NT2/D1 (cell line): Measurements from ENCODE around the gene FBXO8.
"Not testable (repeated sequence)": the region's sequence is repeated elsewhere in the genome, so short reads cannot be mapped to it uniquely, and the experiment has no call there.

Experiments
- DNase-seq: peaks from one replicate; pipeline ENCODE4 v3.0.0-alpha.2; 2011; ENCODE audit warnings: low read depth, low spot score
- H3K27me3 ChIP-seq: 2 replicates; pipeline ENCODE4 v1.6.0; 2011; ENCODE audit warnings: mild to moderate bottlenecking; ENCODE audit not compliant: insufficient read length, insufficient read depth
- H3K36me3 ChIP-seq: 2 replicates; pipeline ENCODE4 v1.6.1; 2011; ENCODE audit warnings: mild to moderate bottlenecking, low read length, mixed read lengths; ENCODE audit not compliant: insufficient read depth, insufficient read length
- H3K4me1 ChIP-seq: 2 replicates; pipeline ENCODE4 v1.5.1; 2011; ENCODE audit not compliant: insufficient read depth, insufficient read length
- H3K4me3 ChIP-seq: 2 replicates; pipeline ENCODE4 v1.5.1; 2011; ENCODE audit warnings: low read depth; ENCODE audit not compliant: insufficient read length
- H3K9ac ChIP-seq: 2 replicates; pipeline ENCODE4 v1.6.0; 2011; ENCODE audit warnings: low read depth; ENCODE audit not compliant: insufficient read length
- H3K9me3 ChIP-seq: 2 replicates; pipeline ENCODE4 v1.5.1; 2011; ENCODE audit warnings: mild to moderate bottlenecking, low read length; ENCODE audit not compliant: insufficient read depth
- SUZ12 ChIP-seq: IDR thresholded peaks from 2 replicates; pipeline ENCODE4 v1.6.1; 2011; ENCODE audit not compliant: insufficient read length, insufficient read depth; ENCODE audit errors: extremely low read depth
- YY1 ChIP-seq: IDR thresholded peaks from 2 replicates; pipeline ENCODE4 v1.6.1; 2011; ENCODE audit not compliant: insufficient read length, insufficient read depth
- ZNF274 ChIP-seq: IDR thresholded peaks from 2 replicates; pipeline ENCODE4 v1.6.1; 2011; ENCODE audit warnings: mild to moderate bottlenecking, low read depth, low read length

The FBXO8 gene

GRCh38 chr4:174304664-174305063, 21.2 kb upstream of the FBXO8 start:
- Histone ChIP-seq H3K9ac (no peak overlapping the region), H3K9me3 (no peaks in the 10 kb centered on the region), H3K27me3 (no peaks in the 10 kb centered on the region), H3K4me1 (no peaks in the 10 kb centered on the region), H3K4me3 (no peak overlapping the region), H3K36me3 (peaks cover 15% of the 10 kb centered on the region)
- no peak for TF ChIP-seq SUZ12
- no peak for TF ChIP-seq YY1
- no peak for TF ChIP-seq ZNF274
- DNase-seq, result no peak

DNA sequence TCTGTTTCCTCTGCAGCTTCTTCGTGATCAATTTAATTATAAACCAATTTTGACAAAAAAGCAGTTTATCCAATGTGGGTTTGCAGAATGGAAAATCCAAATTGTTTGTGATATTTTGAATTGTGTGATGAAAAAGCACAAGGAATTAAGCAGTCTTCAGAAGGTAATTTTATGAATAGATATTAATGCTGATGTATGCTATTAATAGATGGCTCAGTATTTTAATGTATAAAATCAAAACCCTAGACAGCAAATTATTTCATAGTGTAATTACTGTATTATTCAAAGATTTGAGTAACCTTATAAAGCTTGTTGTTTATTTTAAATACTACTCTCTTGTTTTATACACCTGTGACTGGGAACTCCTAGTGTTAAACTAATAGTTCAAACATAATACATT, 20.2 kb upstream of the FBXO8 start:
- TF ChIP-seq YY1, result no peak
- no peak for TF ChIP-seq SUZ12
- no peak for TF ChIP-seq ZNF274

DNA sequence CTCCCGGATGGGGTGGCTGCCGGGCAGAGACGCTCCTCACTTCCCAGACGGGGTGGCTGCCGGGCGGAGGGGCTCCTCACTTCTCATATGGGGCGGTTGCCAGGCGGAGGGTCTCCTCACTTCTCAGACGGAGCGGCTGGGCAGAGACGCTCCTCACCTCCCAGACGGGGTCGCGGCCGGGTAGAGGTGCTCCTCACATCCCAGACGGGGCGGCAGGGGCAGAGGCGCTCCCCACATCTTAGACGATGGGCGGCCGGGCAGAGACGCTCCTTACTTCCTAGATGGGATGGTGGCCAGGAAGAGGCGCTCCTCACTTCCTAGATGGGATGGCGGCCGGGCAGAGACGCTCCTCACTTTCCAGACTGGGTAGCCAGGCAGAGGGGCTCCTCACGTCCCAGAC, 11.7 kb upstream of the FBXO8 start:
- not testable (repeated sequence) for H3K4me1 ChIP-seq, H3K9ac ChIP-seq, DNase-seq, H3K4me3 ChIP-seq, H3K36me3 ChIP-seq, H3K27me3 ChIP-seq
- peaks cover 26% of the 10 kb centered on the region for H3K9me3 ChIP-seq

More for the DNA sequence above, 20.2 kb upstream of the FBXO8 start:
- H3K27me3 ChIP-seq, result no peaks in the 10 kb centered on the region
- H3K9ac ChIP-seq, result no peak overlapping the region
- no peaks in the 10 kb centered on the region for H3K9me3 ChIP-seq
- no peak overlapping the region for H3K4me3 ChIP-seq
- no peaks in the 10 kb centered on the region for H3K4me1 ChIP-seq
- peaks cover 15% of the 10 kb centered on the region for H3K36me3 ChIP-seq
- DNase-seq, result no peak

DNA sequence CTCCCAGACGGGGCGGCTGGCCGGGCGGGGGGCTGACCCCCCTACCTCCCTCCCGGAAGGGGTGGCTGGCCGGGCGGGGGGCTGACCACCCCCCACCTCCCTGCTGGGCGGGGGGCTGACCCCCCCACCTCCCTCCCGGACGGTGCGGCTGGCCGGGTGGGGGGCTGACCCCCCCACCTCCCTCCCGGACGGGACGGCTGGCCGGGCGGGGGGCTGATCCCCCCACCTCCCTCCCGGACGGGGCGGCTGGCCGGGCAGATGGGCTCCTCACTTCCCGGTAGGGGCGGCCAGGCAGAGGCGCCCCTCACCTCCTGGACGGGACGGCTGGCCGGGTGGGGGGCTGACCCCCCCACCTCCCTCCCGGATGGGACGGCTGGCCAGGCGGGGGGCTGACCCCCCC, 11.2 kb upstream of the FBXO8 start:
- H3K36me3 ChIP-seq, H3K4me1 ChIP-seq, DNase-seq, H3K9ac ChIP-seq, H3K4me3 ChIP-seq, H3K27me3 ChIP-seq: not testable (repeated sequence)
- peaks cover 26% of the 10 kb centered on the region for H3K9me3 ChIP-seq

DNA sequence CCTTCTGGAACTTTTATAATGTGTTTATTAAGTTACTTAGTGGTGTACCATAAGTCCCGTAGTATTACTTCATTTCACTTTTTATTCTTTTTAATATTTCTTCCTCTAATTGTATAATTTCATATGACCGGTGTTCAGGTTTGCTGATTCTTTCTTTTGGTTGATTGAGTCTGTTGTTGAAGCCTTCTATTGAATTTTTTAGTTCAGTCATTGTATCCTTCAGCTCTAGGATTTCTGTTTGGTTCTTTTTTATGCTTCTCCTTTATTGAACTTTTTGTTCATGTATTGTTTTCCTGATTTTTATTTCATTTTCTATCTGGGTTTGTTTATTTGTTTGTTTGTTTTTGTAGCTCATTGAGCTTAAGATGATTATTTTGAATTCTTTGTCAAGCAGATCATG, 9.0 kb upstream of the FBXO8 start:
- Histone ChIP-seq H3K4me1 (no peaks in the 10 kb centered on the region), H3K27me3 (no peaks in the 10 kb centered on the region), H3K9me3 (peaks cover 26% of the 10 kb centered on the region), H3K4me3 (no peak overlapping the region), H3K9ac (no peak overlapping the region), H3K36me3 (peaks cover 4% of the 10 kb centered on the region)
- no peak for DNase-seq
- TF ChIP-seq ZNF274, result no peak
- TF ChIP-seq YY1, result no peak
- TF ChIP-seq SUZ12, result no peak

DNA sequence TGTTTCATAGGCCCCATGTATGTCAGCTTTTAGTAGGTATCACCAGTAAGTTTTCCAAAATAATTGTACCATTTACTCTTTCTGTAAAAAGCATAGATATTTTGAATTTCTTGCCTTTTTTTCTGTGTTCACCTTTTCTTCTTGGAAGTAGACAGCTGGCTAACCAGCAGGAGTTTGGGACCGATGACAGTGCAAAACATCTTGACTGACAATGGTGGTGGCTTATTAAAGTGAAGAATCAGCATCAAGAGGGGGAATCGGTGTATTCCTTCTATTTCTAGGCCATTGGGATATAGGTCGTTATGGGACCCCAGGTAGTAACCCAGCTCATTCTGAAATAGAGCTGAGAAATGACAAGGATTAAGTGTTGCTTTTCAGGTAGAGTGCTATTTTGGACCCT, 3.4 kb upstream of the FBXO8 start:
- no peaks in the 10 kb centered on the region for H3K4me1 ChIP-seq
- no peak overlapping the region for H3K9ac ChIP-seq
- TF ChIP-seq ZNF274 (no peak), YY1 (no peak), SUZ12 (no peak)
- no peaks in the 10 kb centered on the region for H3K9me3 ChIP-seq
- DNase-seq, result no peak
- no peaks in the 10 kb centered on the region for H3K27me3 ChIP-seq
- peaks cover 3% of the 10 kb centered on the region for H3K36me3 ChIP-seq
- H3K4me3 ChIP-seq, result no peak overlapping the region

- H3K9me3 ChIP-seq, result no peaks in the 10 kb centered on the region
- TF ChIP-seq SUZ12, result no peak
- TF ChIP-seq ZNF274, result no peak
- H3K4me3 ChIP-seq, result peak overlapping the region; percentile 88
- DNase-seq, result no peak
- peak overlapping the region; percentile 97 for H3K9ac ChIP-seq
- no peaks in the 10 kb centered on the region for H3K27me3 ChIP-seq
- H3K4me1 ChIP-seq, result no peaks in the 10 kb centered on the region
- H3K36me3 ChIP-seq, result peaks cover 3% of the 10 kb centered on the region
Observed at GRCh38 chr4:174284487-174284886, 1.0 kb upstream of the FBXO8 start.

DNA sequence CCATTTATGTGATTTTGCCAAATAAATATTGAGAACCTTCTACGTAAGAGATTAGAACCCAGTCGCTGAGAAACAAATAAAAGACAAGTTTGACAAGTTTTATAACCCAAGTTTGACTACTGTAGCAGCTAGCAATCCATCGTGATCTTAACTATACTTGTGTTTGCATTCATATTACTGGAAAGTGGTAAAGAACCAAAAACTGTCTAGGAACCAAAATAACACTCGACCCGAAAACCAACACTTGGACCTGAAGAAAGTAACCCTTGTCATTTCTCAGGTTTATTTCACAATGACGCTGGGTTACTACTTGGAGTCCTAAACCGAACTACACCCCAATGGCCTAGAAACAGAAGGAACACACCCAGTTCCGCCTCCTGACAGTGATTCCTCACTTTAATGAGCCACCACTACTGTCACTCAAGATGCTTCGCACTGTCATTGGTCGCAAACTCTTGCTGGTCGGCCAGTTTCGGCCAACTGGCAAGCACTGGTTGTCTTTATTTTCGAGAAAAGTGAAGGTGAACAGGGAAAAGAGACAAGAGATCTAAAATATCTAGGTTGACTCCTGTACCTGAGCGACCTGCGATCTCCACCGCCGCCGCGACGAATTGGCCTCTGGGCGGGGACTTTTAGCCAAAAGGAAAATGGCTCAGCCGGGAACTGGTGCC, 496 bp downstream of the FBXO8 start:
- no peak for TF ChIP-seq ZNF274
- no peak for TF ChIP-seq YY1

More for the DNA sequence above, 496 bp downstream of the FBXO8 start:
- Histone ChIP-seq H3K4me1 (no peaks in the 10 kb centered on the region), H3K9ac (peak overlapping the region; percentile 97), H3K36me3 (peaks cover 3% of the 10 kb centered on the region), H3K4me3 (peak overlapping the region; percentile 88), H3K9me3 (no peaks in the 10 kb centered on the region), H3K27me3 (no peaks in the 10 kb centered on the region)
- DNase-seq, result peak; percentile 68
